ENCODE results near the gene LMTK2.

LMTK2 gene

DNA sequence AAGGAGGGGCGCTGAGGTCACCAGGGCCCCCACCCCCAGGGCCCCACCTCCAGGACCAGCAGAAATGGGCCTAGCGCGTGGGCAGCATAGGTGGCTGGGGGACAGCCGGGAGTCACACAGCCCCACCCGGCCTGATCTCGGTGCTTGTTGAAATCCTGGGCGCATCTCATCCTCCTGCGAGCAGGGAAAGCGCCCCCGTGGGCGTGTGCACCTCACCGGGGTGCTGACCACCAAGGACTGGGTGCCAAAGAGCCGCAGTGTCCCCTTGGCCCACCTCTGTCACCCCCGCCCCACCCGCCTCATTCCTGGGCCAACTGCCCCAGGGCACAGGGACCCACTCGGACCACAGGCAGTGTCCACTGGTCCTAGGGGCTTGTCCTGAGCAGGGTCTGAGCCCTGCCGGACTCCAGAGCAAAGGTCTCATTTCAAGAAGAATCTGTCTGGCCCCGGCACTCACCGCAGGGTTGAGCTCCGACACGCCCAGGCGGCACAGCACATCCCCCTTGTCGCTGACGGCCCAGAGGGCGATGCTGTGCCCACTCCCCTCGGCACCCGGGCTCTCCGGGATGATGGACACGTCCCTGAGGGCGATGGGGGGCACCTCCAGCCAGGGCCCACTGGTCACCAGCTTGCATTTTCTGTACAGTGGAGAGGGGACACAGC, 116.0 kb downstream of the LMTK2 start:
- DNase-seq = no peak

DNA sequence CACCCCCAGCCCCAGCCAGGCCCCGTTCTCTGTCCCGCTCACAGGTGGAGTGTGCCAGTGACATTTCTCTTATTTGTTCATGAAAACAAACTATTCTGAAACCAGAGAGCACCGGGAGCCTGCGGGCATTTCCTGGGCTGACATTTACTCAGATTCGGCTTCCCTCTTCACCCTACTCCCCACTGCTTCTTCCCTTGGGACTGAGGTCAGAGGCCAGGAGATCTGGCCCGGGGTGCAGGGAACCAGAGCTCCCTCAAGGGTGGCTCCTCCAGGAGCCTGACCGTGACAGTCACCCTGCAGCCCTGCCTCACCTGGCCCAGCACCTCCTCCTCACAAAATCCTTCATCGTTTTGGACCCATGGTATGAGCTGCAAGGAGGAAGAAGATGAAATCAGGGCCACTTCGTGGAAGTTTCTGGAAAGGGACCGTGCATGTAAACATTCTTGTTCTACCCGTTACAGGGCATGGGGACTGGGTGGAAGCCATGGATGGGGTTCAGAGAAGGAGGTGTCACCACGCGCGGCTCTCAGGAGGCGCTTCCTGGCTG, 116.8 kb downstream of the LMTK2 start:
- DNase-seq = no peak

DNA sequence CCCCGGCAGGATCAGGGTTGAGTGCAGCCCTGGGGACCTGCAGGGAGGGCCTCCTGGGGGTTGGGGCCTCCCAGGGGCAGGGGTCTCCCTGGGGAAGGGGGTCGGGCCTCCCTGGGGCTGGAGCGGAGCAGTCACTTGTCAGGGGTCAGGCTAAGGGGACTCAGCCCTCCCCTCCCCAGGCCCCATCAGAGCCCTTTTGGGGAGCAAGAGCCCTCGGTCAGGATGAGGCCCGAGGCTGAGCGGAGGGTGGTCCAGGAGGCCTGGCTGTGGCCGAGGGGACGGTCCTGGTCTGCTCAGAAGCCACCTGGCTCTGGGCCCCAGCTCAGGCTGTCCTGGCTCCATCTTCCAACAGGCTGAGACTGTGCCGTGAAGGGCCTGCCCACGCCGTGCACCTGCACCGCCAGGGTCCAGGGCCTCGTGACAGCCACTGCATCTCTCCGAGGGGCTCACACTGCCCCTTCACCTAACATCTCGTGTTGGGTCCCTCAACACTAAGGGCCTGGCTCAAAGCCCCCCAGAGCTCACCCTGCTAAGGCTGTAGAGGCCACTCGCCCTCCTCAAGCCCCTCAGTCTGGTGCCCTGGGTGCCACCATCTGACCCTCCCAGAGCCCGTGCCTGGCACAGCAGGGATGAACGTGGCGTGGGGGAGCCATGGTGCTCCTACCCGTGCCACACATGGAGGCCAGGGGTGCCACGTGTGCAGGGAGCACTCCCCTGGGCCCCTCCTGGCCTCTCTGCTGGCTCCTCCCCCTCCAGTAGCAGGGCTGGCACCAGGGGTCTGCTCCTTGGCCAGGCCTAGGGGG, 117.4 kb downstream of the LMTK2 start:
- DNase-seq = no peak

DNA sequence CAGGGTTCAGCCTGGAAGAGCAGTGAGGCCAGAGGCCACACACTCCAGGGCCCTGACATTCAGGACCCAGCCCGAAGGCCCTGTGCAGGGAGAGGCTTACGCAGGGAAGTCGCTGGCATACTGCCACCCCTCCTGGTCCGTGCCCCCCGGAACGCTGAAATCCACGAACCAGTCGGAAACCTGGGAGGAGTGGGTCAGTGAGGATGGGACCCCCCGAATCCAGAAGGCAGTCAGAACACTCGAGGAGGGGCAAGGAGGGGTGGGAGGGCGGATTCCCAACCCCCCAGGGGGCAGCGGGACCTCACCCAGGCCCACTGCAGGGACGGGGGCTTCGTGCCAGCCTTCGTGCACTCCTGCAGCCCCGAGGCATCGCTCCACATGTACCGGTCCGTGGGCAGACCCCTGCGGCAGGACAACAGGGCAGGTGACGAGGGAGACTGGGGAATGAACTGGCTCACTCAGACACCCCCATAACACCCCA, 118.1 kb downstream of the LMTK2 start:
- no peak for DNase-seq

DNA sequence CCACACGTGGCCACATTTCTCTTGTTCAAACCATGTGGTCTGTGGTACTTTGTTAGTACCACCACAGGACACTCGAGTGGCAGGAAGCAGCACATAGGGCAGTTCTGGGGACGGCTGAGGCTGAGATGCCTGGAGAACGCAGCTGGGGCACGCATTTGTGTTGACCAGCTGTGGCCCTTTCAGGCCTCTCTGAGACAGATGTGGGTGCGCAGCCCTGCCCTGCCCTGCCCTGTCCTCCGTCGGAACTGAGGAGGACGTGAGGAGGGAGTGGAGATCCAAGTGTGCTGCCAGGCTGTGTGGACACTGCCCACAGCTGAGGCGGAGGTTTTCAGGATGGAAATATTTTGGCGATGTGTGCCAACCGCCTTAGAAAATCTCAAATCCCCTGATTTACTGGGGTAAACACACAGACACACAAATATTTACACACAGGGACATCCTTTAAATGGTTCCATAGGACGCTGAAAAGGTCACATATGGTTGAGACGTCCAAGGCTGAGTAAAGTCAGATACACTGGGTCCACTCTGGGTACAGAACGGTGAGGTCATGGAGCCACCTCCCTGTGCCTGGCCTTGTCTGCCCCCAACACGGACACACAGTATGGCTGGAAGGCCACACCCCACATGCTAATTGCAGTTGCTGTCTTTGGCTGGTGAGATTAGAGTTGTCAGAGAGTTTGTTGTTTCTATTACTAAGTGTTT, 119.4 kb downstream of the LMTK2 start:
- DNase-seq = no peak

DNA sequence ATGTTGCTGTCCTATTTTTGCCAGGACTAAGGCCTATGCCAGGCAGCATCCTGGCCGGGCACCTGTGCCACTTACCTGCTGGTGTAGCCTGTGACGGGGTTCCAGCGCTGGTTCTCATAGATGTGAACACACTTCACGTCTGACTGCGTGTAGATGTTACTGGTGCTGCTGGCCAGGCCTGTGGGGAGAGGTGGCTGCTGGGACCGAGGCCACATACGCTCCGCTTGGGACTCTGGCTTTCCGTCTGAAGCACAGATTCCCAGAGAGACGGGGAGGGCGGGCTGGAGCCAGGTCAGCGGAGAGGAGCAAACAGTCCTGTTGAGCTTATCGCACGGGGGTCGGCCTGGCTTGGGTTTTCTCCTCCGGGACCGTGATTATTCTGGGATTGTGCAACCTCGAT, 121.3 kb downstream of the LMTK2 start:
- no peak for DNase-seq

DNA sequence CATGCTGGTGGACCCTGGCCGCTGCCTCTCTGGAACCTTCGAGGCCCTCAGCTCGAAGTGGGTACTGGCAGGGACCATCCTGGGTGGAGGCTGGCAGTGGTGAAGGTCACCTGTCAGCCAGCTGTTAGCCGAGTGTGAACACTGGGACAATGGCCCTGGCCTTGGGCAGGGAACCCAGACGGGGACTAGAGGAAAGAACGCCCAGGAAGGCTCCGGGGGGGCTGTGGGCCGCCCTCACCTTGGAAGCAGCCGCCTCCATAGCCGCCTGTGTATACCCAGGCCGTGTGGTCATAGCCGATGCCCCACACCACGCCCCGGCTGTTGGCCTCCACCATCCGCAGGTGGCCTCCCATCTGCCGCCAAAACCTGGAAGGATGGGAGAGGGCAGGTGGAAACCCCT, 122.1 kb downstream of the LMTK2 start:
- DNase-seq = no peak

DNA sequence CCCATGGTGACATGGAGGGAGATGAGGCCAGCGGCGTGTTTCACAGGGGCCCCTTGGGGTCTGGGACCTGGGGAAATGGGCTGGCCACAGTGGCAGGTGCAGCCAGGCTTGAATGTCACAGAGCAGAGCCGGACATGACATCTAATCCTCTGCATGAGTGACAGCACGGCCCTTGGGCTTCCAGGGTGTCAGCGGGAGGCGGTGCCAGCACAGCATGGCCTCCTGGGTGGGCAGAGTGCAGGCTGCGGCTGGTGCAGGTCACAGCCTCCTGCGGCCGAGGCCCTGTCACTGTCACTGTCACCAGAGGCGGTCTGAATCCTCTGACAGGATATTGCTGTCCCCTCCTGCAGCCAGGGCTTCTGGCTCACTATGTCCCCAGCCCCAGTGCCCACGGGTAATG, 122.8 kb downstream of the LMTK2 start:
- DNase-seq = no peak

DNA sequence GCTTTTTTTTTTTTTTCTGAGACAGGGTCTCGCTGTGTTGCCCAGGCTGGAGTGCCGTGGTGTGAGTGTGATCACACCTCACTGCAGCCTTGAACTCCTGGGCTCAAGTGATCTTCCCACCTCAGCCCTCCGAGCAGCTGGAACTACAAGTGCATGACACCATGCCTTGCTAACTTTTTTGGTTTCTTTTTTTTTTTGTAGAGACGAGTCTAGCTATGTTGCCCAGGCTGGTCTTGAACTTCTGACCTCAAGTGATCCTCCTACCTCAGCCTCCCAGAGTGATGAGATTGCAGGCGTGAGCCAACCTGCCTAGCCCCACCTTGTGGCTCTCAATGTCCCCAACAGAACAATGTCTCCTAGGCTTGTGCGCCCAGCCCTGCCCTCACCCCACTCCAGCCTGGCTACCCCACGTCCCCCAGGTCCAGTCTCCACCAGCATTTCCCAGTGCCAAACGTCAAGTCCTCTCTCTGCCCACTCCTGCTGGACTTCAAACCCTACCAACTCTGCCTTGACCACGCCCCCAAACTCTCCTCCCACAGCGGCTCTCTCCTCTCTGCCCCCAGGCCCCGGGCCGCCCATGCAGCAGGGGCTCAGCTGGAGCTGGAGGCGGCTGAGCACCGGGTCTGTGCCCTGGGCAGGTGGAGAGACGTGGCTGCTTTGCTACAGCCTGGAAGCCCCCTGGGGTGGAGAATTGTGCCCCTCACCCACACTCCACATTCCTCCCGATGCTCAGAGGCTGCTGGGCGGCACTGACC, 123.5 kb downstream of the LMTK2 start:
- no peak for DNase-seq

DNA sequence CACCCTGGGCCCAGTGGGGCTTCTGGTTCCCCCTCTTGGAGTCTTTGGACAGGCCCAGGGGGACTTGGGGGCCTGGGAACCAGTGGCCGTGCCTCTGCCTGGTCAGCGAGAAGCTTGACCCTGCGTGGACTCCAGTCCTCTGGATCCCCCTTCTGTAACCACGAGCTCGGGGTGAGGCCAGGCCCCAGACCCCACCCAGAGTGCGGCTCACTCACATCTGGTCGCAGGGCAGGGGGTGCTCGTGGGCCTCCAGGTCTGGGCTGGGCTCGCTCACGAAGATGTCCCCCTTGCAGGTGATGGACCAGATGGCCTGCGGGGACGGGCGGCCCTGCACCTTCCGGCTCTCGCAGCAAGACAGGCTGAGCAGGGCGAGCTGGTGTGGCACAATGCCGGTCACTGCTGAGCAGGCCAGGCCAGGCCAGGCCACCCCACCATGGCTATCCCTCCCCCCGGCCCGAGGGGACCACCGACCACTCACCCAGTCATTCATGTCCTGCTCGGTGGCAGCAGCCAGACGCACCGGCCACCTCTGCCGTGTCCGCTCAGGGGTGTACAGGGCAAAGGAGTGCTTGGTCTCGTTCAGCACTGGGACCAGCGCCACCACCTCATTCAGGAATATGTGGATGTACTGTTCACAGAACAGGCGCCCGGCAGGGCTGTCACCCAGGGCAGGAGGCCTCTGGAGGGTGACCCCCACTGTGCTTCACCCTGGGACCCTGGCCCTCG, 124.2 kb downstream of the LMTK2 start:
- DNase-seq = no peak

DNA sequence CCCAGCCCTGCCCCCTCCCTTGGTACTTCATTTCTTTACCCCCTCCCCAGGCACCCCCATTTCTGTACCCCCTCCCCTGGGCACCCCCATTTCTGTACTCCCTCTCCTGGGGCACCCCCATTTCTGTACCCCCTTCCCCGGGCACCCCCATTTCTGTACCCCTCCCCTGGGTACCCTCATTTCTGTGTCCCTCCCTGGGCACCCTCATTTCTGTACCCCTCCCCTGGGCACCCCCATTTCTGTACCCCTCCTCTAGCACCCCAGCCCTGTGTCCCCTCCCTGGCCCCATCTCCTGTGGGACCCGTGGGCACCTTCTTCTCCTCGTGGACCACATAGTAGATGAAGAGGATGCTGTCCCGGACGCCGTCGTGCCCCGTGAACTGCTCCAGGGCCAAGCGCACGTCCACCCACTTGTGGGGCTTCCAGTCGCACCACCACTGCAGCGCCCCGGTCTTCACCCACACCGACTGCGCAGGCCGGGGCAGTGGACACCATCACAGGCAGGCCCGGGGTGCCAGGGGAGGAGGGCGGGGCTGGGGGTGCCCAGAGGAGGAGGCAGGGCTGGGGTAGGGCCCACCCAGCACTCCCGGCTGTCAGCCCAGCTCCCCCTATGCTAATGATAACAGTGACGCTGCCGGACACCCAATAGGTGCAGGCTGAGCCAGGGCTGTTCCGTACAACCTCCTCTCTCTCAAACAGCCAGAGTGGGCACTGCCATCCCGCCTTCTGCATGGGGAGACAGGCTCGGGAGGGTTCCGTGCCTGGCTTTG, 125.0 kb downstream of the LMTK2 start:
- DNase-seq = no peak

DNA sequence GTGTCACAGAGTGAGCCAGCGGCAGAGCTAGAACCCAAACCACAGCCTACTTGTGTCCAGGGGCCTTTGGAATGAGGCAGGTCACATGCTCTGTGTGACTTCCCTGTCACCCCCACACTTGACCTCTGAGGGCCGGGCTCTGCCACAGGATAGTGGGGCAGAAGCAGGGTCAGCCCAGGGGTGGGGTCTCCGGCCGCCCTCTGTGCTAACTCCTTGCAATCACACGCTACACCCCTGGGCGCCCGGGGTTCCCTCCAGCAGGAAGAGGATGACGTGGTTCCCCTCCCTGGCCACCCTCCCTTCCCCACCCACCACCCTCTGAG, 125.6 kb downstream of the LMTK2 start:
- no peak for DNase-seq

DNA sequence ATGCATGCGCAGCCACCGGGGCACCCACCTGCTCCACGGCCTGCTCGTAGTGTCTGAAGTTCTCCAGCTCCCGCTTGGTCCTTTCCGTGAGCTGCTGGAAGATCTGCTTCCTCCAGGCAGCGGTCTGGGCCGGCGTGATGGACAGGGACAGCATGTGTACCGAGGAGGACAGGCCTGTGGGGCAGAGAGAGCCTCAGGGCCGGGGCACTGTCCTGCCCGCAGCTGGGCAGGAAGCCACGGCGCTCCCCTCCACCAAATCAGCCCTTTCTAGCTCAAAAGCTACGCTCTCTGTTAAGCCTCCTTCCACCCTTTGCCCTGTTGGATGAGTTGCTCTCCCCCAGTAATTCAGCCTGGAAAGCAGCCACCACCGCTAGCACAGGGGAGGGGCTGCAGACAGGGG, 126.1 kb downstream of the LMTK2 start:
- DNase-seq = no peak

DNA sequence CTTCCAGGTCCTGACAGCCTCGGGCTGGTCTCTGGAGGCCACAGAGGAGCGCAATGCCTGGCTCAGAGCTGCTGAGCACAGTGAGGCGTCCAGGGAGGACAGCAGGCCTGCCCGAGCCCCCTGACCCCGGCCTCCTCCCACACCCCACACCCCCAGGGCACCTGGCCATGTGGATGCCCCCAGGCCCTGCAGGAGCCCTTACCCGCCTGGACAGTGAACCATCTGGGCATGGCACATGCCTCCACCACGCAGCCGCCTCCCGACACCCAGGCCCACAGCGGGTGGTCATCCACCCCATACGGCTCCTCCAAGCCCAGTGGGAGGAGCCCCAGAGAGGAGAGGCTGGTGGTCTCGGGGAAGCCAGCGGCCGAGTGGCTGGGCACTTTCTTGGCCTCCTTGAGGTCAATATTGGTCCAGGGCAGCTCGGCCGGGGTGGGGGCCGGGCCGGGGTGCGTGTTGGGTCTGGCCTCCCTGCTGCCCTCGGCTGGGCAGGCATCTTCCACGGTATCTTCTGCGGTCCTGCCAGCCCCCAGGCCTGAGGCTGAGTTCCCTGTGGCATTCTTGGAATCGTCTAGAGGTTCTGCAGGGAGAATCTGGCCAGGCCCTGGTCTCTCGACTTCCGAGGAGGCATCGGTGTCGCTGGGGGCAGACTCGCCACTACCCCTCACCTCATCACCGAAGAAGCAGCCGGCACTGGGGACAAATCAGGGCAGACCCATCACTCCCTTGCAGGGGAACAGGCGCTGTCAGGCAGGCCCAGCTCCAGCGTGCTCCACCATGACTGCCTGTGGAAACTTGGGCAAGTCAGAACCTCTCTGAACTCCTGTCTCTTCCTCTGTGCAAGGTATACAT, 126.8 kb downstream of the LMTK2 start:
- DNase-seq = no peak

DNA sequence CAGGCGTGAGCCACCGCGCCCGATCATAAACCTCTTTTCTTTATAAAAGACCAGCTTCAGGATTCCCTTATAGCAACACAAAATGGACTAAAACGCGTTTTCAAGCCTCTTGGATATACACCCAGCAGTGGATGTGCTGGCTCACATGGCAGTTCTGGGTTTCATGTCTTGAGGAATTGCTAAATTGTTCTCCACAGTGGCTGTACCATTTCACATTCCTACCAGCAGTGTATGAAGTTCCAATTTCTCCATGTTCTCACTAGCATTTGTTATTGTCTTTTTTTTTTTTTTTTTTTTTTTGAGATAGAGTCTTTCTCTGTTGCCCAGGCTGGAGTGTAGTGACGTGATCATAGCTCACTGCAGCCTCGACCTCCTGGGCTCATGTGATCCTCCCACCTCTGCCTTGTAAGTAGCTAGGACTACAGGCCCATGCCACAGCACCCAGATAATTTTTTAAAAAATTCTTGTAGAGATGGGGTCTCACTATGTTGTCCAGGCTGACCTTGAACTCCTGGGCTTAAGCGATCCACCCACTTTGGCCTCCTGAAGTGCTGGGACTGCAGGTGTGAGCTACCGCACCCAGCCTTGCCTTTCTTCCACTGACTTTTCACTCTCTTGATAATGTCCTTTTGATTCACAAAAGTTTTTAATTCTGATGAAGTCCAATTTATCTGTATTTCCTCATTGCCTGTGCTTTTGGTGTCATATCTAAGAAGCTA, 127.9 kb downstream of the LMTK2 start:
- DNase-seq = no peak

DNA sequence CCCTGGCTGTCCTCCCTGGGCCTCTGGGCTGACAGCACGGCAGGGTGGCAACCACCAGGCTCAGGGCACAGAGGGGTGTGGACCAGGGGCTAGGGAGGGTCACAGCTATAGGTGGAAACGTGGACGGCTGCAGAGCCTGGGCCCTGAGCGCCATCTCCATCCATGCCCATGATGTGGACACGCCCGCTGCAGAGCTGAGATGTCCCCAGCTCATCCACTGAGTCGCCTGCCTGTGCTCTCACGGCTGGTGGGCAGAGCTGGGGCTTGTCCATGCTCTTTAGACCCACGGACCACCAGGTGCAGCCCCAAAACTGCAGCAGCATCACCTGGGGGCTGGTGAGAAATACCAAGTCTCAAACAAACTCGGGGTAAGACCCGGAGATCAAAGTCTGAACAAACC, 129.2 kb downstream of the LMTK2 start:
- DNase-seq = no peak

DNA sequence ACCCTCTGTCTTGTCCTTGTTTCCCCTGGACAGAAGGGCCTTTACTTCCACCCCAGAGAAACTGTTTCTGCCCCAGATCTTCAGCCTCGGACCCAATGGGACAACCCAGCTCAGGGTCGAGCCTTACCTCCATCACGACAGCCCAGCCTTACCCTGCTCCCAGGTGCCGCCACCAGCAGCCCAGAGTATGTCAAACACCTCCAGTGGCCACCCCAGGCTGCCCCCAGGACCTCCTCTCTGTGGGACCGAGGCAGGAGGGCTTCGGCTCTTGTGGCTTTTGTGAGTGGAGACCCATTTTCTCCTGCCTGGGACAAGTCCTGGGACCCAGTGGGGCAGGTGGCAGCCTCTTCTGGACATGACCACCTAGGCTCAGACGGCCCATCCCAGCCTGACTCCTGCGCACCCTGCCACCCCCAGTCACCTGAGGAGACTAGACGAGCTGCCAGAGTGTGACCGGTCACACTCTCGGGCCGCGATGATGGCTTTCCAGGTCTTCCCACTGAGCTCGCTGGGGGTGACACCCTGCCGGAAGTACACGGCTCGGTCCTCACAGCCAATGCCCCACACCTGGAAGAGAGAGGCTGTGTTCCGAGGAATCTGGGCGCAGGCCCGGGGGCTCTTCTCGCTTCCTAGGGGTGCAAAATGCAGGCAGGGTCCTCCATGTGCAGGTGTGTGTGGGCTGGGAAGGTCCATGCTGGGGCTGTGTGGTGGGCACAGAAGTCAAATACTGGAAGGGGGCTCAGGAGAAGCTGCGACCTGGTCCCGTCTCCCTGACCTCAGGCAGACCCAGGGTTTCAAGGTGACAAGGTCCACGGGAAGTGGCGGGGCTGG, 129.9 kb downstream of the LMTK2 start:
- no peak for DNase-seq

DNA sequence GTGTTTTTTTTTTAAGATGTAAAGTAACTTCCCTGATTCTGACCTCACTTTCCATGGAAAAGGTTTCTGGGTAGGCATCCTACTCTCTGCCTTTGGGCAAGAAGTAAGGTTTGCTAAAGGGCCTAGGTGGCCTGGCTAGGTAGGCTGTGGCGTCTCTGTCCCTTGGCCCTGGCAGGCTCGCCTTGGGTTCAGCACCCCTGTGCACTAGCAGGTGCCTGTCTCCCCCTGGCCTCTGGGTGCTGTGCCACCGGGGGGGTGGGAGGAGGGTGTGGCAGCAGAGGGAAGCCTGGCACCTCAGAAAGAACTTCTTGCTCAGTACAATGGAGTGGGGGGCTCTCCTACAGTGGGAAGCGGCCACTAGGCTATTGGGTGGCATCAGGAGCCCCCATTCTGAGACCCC, 131.4 kb downstream of the LMTK2 start:
- DNase-seq = no peak

DNA sequence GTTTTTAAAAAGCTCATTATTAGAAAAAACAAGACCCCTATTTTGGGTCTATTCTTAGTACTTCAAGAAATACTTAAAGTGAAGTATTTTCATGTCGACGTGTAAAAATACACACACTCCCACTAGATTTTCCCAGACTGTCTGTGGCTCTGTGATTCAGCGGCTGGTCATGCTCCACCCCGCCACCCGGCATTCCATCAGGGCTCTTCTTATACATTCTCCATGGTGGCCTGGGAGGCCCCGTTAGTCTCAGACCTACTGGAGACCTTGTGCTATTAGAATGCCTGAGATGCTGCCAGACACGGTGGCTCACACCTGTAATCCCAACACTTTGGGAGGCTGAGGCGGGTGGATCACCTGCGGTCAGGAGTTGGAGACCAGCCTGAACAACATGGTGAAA, 132.3 kb downstream of the LMTK2 start:
- DNase-seq = no peak

Measured in CD4-positive, alpha-beta T cell treated with Interleukin-21 for 1 hour (primary cell).